Nephron progenitor cell (in vitro differentiated cells): ENCODE data around the gene NT5E.

Source experiments
- DNase-seq: peaks from one replicate; pipeline ENCODE4 v3.0.0; 2021
- H3K27ac Mint-ChIP-seq: 2 replicates; pipeline ENCODE4 v1.8.0; 2021; ENCODE audit warnings: mild to moderate bottlenecking, moderate library complexity, mixed read lengths
- H3K27me3 Mint-ChIP-seq: 2 replicates; pipeline ENCODE4 v1.8.0; 2021; ENCODE audit warnings: mild to moderate bottlenecking, low read depth, mixed read lengths; ENCODE audit not compliant: poor library complexity
- H3K36me3 Mint-ChIP-seq: 2 replicates; pipeline ENCODE4 v1.8.0; 2021; ENCODE audit warnings: low read depth, mixed read lengths
- H3K4me1 Mint-ChIP-seq: 2 replicates; pipeline ENCODE4 v1.8.0; 2021; ENCODE audit warnings: mixed read lengths
- H3K4me3 Mint-ChIP-seq: 2 replicates; pipeline ENCODE4 v1.8.0; 2021; ENCODE audit warnings: mild to moderate bottlenecking, moderate library complexity, mixed read lengths
- H3K9me3 Mint-ChIP-seq: 2 replicates; pipeline ENCODE4 v1.8.0; 2021; ENCODE audit warnings: mild to moderate bottlenecking, moderate library complexity, mixed read lengths
- TF ChIP-seq, protein P1 (sequence below): fragments of 200-600 bp; sonication (generic); IDR thresholded peaks from 2 replicates; pipeline ENCODE4 v1.5.0; 2021; ENCODE audit warnings: antibody characterized with exemption

Gene NT5E

DNA sequence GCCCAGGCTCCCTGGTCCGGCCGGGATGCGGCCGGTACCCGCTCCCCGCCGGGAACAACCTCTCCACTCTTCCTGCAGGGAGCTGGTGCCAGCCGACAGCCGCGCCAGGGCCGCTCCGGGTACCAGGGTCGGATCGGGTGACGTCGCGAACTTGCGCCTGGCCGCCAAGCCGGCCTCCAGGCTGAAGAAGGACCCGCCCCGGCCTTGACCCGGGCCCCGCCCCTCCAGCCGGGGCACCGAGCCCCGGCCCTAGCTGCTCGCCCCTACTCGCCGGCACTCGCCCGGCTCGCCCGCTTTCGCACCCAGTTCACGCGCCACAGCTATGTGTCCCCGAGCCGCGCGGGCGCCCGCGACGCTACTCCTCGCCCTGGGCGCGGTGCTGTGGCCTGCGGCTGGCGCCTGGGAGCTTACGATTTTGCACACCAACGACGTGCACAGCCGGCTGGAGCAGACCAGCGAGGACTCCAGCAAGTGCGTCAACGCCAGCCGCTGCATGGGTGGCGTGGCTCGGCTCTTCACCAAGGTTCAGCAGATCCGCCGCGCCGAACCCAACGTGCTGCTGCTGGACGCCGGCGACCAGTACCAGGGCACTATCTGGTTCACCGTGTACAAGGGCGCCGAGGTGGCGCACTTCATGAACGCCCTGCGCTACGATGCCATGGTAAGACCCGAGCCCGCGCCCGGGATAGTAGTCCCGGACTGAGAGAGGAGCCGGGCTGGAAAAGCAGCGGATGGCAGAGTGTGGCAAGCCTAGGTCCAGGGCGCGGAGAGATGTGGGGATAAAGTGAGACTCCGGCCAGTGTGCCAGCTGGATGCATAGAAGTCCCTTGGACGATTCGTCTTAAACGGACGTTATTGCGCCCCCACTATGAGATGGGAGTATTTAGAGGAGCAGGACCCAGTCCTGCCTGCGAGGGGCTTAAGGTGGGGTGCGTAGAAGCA, at the start of gene NT5E:
Gene NT5E, plus strand, starts transcription at position 266 of the 942 bp plus-strand sequence. Its CDS starts 57 bp downstream, at position 323.
- Mint-ChIP-seq H3K36me3 (no peaks in the 10 kb centered on the region), H3K9me3 (no peaks in the 10 kb centered on the region), H3K27ac (no peak within 1 kb of the TSS), H3K4me1 (peaks cover 18% of the 10 kb centered on the region), H3K4me3 (peak within 1 kb of the TSS; percentile 87), H3K27me3 (peaks cover 90% of the 10 kb centered on the region)
- peak; percentile 86 for DNase-seq
- TF ChIP-seq, protein P1, sequence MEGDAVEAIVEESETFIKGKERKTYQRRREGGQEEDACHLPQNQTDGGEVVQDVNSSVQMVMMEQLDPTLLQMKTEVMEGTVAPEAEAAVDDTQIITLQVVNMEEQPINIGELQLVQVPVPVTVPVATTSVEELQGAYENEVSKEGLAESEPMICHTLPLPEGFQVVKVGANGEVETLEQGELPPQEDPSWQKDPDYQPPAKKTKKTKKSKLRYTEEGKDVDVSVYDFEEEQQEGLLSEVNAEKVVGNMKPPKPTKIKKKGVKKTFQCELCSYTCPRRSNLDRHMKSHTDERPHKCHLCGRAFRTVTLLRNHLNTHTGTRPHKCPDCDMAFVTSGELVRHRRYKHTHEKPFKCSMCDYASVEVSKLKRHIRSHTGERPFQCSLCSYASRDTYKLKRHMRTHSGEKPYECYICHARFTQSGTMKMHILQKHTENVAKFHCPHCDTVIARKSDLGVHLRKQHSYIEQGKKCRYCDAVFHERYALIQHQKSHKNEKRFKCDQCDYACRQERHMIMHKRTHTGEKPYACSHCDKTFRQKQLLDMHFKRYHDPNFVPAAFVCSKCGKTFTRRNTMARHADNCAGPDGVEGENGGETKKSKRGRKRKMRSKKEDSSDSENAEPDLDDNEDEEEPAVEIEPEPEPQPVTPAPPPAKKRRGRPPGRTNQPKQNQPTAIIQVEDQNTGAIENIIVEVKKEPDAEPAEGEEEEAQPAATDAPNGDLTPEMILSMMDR, result no peak

DNA sequence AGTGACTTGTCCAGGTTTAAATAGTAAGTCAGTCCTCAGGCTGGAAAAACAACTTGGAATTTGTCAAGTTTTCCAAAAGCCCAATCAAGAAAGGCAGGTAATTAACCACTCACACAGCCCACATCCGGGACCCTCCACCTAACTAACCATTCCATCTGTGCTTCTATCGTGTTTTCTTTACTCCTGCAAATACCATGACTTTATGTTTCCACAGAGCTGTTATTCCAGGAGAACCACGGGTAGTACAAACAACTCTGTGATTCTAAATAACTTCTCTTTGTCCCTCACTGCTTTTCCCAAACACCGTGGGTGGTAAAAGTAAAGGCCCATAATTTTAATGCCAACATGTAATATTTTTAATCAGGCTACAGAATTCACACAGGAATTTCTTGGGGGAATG, 49.6 kb upstream of the NT5E start:
- no peak overlapping the region for H3K4me3 Mint-ChIP-seq
- H3K36me3 Mint-ChIP-seq, result no peaks in the 10 kb centered on the region
- DNase-seq, result no peak
- H3K9me3 Mint-ChIP-seq, result peaks cover 16% of the 10 kb centered on the region
- peaks cover 10% of the 10 kb centered on the region for H3K4me1 Mint-ChIP-seq
- peak overlapping the region; percentile 30 for H3K27ac Mint-ChIP-seq
- no peaks in the 10 kb centered on the region for H3K27me3 Mint-ChIP-seq
- TF ChIP-seq, protein P1, result no peak

DNA sequence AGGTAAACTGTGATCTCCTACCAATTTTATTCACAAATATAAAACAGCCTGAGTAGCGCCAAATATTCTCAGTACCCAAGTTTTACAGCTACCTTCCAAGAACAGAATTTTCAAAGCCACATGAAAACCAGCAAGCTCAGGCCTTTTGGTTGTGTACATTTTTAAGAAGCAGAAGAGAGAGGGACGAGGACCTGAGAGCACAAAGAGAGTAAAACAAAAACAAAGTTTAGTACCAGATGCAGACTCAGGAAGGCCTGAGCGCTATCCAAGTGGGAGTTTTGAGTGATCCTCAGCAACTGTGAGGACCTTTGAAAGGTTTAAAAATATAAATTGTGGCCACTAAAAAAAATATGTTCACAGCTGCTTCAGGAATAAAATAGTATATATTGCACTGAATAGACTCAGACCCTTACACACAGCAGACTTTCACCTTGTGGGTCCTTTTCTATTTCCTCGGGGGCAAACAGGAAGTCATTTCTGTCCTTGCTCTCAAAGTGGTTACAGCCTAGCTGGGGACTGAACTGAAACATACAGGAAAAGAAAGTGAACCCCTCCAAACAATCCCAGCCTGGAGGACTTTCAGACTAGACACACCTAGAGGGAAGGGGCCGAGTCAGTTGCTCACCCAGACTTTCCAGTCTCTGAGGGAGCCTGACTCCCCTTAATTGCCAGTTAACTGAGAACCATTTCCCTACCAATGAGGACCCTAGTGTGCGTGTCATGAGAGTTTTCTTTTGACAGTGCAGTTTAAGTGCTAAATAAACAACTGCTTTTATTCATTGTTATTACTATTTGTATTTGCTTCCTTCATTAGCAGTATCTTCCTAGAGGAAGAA, 48.5 kb upstream of the NT5E start:
- H3K4me3 Mint-ChIP-seq, result no peak overlapping the region
- H3K27ac Mint-ChIP-seq, result peak overlapping the region; percentile 83
- no peak for DNase-seq
- TF ChIP-seq, protein P1, result no peak
- H3K27me3 Mint-ChIP-seq, result peaks cover 5% of the 10 kb centered on the region
- H3K4me1 Mint-ChIP-seq, result peaks cover 10% of the 10 kb centered on the region
- peaks cover 14% of the 10 kb centered on the region for H3K9me3 Mint-ChIP-seq
- no peaks in the 10 kb centered on the region for H3K36me3 Mint-ChIP-seq

DNA sequence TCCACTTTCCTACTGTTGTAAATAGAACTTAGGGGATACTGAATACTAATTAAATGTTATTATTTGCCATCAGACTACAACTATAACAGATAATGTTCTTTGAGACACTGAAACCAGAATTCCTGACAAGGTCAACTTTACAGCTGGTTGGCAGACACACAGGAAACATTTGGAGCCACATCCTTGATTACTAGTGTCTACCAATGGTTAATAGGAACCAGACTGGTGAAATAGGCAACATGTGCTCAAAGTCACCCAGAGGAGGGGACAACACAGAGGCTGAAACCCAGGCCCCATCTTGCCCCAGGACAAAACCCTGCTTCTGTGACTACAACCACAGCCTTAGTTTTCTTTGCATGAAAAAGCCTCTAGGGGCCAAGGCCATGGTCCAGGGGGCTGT, 47.8 kb upstream of the NT5E start:
- H3K4me1 Mint-ChIP-seq, result peaks cover 10% of the 10 kb centered on the region
- no peak overlapping the region for H3K4me3 Mint-ChIP-seq
- no peak for DNase-seq
- peaks cover 7% of the 10 kb centered on the region for H3K9me3 Mint-ChIP-seq
- H3K27me3 Mint-ChIP-seq, result peaks cover 7% of the 10 kb centered on the region
- TF ChIP-seq, protein P1, result no peak
- H3K27ac Mint-ChIP-seq, result no peak overlapping the region
- no peaks in the 10 kb centered on the region for H3K36me3 Mint-ChIP-seq

DNA sequence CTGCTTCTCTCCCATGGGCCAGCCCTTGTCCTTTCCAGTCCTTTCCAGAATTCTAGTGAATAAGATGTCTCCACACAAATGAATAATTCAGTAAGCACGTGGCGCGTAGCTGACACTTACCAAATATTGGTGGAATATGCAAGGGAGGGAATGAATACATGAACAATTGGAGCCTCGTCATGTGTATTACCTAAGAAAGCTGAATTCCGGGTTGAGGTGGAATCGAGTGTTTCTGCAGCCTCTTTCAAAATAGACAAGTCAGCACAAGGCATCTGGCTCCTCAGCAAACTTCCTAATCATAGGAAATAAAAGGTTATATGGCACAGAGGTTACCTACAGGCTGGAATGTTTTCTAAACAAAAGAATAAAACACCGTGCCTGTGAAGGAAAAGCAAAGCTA, 47.0 kb upstream of the NT5E start:
- Mint-ChIP-seq H3K4me3 (no peak overlapping the region), H3K27me3 (peaks cover 10% of the 10 kb centered on the region), H3K9me3 (no peaks in the 10 kb centered on the region), H3K36me3 (no peaks in the 10 kb centered on the region), H3K27ac (no peak overlapping the region), H3K4me1 (peaks cover 13% of the 10 kb centered on the region)
- TF ChIP-seq, protein P1, result no peak
- DNase-seq, result no peak
